Occipital lobe (tissue), 2 donors: ENCODE results near the gene ANKMY1. TPM values are rescaled to one million over a fixed set of nuclear protein-coding genes. Genes with fewer than 3 reads are reported as not detected.

Source experiments
- DNase-seq: peaks from one replicate; lab custom pipeline; 2025; lab: John Stamatoyannopoulos, UW
- total RNA-seq: library from RNA; depleted of rRNA; stranded (reverse); fragments of >200 nt; gene quantifications from one replicate; pipeline ENCODE4 v1.2.3, GENCODE V29; 2014

The ANKMY1 gene
- total RNA-seq, 1 donor from 2014 or later: 5.6 TPM

GRCh38 chr2:240460781-240461431 lies 96.9 kb downstream of the ANKMY1 start:
- no peak for DNase-seq

- DNase-seq: no peak
Measured at GRCh38 chr2:240460253-240460711, 97.5 kb downstream of the ANKMY1 start.

DNA sequence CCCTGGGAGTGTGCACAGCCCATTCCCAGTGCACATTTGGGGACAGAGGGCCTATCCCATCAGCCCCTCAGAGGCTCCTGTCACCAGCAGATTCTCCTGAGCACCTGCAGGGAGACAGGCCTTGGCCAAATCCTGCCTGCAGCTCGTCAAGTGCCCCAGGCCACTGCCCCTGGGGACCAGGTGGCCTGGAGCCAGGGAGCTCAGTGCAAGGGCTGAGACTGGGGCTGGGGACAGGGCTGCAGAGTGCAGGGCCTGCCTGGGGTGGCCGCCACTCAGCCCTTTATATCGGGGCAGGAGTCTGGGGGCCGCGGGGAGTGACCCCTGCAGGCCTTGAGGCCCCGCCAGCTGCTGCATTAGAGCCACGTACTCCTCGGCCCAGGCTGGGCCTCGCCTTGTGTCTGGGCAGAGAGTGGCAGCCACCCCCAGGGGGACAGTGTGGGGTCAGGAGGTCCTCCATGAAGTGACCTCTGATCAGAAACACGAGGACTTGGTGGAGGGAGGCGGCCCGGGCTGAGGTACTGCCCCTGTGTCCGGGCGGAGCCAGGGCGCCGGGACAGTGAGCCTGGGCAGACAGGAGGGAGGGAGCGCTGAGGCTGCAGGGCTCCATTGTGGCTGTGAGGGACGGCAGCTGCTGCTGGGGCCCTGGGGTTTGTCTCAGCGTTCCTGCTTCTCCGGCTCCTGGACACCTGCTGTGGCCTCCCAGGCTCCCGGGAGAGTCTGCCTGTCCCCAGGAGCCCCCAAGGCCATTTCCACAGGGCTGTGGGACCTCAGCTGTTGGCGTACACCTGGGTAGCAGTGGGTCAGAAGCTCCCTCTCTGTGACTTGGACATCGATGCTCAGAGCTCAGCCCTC lies 98.2 kb downstream of the ANKMY1 start:
- DNase-seq: no peak

DNA sequence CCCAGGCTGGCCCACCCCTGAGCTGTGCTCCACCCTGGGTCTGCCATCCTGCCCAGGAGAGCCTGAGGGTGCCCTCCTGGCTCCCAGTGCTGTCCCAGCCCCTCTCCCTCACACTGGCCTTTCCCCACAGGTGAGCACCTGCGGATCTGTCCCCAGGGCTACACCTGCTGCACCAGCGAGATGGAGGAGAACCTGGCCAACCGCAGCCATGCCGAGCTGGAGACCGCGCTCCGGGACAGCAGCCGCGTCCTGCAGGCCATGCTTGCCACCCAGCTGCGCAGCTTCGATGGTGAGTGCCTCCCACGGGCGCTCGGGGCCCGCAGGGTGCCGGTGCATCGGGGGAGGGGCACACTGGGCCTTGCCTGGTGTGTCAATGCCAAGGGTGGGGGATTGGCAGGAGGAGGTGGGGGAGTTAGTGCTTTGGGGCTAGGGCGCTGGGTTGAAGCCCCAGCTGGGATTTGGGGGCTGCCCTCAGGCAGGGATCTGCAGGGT lies 98.8 kb downstream of the ANKMY1 start:
- DNase-seq: no peak

- DNase-seq: no peak
Measured at GRCh38 chr2:240458044-240458899, 99.5 kb downstream of the ANKMY1 start.

DNA sequence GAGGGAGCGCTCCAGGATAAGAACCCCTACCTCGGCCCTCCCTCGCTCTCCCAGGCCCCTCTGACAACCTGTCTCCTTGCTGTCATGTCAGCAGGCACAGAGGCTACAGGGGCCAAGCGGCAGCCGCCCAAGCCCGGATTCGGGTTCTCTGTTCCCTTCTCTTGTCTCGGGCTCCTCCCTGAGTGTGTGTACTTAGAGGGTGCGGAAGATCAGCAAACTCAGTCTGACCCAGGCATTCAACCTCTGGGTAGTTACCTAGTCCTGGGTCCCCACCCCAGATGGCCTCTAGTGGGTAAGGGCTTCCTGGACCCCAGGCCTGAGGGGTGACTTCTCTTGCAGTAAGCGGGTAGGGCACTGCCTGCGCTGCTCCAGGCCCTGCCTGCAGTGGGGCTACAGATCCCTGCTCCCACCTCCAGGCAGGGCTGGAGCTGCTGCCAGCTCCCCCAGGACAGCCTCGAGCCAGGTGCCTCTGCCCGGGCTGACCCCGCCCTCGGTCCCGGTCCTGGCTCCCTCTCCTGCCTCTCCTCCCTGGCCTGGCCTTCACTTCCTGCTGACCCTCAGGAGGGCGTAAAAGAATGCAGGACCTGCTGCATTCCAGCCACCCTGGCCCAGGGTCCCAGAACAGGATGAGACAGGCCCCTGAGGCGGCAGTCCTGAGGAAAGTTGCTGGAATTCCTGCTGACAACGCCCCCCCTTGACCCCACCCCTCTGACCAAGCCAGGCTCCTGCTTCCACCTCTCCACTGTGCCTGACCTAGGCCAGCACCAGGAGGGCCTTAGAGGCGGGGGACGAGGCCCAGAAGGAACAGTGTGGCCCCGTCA lies 100.4 kb downstream of the ANKMY1 start:
- no peak for DNase-seq

DNA sequence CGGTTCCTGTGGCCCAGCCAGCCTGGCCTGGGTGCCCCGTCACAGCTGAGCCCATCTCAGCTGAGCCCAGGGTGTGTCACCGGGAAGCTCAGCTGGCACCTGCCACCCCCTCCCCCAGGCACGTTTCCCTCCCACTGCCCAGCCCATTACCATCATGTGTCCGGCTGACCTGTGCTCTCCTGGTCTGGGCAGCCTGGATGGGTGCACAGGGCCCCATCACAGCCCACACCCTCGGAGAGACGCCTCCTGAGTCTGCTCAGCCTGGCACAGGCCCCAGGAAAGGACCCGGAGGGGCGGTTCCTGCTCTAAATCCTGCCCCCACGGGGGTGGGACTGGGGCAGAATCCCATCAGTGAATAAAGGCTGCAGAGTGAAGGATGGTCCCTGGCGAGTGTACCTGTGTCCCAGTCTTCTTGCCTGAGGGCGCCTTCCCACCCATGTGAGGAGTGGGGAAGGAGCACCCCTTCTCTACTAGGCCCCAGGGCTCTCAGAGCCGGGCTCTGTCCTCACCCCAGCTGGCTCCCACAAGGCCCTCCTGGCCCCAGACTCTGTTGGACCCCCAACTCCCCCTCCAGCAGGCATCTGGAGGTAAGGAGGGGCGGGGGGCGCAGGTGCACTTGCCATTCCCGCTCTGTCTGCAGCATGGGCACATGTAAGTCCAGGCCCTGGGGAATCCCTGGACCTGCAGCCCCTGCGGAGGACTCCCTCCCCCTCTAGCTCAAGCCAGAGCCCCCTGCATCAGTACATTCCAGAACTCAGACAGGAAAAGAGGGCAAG lies 101.2 kb downstream of the ANKMY1 start:
- DNase-seq: no peak

- no peak for DNase-seq
Measured at GRCh38 chr2:240455647-240456446, 101.9 kb downstream of the ANKMY1 start.

- DNase-seq: no peak
Measured at GRCh38 chr2:240455272-240455646, 102.5 kb downstream of the ANKMY1 start.

GRCh38 chr2:240454106-240454901 lies 103.5 kb downstream of the ANKMY1 start:
- no peak for DNase-seq

- no peak for DNase-seq
Measured at GRCh38 chr2:240453461-240454105, 104.2 kb downstream of the ANKMY1 start.

DNA sequence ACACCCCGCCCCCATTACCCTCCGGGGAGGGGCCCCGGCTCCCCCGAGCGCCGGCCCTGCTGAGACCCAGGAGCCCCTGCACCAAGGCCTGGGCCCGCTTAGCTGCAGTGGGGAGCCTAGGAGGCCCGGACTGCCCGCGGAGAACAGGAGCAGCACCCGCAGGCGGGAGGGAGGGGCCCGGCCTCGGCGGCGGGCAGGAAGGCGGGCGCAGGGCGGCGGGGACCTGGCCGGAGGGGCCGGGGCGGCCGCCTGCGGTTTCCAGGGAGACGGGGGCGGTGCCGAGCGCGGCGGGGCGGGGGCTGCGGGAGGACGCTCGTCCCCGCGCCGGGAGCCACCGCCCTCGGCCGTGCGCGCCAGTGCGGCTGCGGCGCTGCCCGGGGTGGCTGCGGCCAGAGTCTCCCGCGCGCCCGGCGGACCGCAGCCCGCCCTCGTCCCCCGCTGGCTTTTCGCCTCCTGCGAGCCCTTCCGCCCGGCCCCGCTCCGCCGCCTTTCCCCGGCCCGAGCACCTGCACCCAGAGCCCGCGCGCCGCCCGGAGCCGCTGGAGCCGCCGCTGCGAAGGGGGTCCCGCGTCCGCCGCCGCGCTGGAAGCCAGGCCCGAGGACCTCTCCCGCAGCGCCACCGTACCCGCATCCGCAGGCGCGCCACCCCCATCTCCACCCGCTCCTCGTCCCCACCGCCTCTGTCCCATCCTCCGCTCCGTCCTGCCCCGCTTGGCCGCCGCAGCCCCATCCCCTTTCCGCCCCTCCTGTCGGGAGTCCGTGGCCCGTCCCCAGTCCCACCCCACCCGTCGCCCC lies 105.1 kb downstream of the ANKMY1 start:
- peak; percentile 61 for DNase-seq

- no peak for DNase-seq
Measured at GRCh38 chr2:240451791-240452461, 105.9 kb downstream of the ANKMY1 start.

DNA sequence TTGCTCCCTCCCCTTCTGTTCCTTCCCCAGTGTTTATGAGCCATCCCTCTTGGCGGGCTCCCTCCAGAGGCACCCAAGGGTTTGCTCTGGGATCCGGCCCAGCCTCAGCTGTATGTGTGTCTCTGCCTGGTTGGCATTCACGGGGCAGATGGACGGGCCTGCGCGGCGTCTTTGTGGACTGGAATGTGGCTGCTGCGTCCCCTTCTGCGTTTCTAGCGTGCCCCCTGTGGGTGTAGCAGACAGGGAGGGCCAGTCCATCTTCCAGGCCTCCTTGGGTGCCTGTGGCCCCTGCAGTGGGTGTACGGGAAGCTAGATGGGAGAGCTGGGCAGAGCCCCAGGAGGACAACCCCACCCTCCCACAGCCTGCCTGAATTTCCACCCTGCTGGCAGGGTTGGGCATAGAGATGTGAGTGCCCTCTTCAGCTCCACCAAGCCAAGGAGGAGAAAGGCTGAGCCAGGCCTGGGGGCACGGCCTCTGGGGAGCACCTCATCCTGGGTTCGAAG lies 106.6 kb downstream of the ANKMY1 start:
- DNase-seq: peak; percentile 48

DNA sequence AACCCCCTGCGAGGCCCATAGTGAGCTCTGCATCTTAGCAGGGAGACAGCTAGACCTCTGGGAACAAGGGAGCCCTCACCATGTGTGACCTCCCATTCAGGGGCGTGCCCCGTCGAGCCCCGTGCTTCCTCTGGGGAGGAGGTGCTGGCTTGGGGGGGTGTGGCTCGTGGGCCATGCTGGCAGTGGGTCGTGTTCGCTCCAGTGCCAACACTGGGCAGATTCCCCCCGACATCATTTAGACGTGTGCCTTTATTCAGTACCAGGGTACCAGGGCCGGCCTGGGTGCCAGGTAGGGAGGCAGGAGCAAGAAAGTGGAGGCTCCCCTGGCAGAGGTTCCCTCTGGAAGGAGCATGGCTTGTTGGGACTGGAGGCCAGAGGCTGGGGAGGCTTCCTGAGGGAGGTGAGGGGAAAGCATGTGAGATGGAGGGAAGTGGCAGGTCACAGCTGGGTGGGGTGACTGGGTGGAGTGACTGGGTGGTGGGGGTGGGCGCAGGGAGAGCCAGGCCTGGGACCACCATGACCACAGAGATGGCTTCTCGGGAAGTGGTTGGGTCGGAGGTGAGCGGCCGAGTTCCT lies 107.2 kb downstream of the ANKMY1 start:
- no peak for DNase-seq
